Measurements from ENCODE around the gene TEN1.
"Not testable (repeated sequence)": the region's sequence is repeated elsewhere in the genome, so short reads cannot be mapped to it uniquely, and the experiment has no call there.

Gene TEN1

DNA sequence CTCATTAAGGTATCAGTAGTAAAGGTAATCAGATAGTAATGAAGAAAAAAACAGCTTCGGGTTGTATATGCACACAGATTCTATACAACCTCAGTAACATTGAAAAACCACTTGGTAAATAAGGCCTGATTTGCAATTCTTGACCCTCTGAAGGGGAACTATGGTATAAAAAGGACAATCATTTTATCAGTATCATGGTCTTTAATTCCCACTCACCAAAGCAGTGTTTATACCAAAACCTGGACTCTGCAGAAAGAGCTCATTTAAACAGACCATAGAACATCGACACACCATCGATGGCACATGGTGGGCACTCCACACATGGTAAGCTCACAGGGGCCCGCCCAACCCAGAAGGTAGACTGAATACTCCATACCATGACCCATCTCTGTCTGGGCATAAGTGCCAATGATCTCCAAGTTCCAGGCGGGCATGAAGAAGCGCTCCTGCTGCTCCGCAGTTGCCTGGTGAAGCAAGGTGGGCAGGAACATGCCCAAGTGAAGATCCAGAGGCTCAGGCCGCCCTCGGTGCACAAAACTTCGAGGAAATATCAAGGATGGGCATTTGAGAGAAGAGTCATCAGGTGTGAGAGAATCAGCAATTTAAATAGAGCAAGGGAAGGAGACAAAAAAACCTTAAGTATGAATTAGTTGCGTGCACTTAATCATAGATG, 19.1 kb upstream of the TEN1 start:
- no peak for TF ChIP-seq CTCF (IDR thresholded peaks at IDR 0.05; ENCODE audit: insufficient read depth, missing control alignments)
- DNase-seq (ENCODE audit: insufficient read length, low spot score) (no peak), FAIRE-seq (no peak)

DNA sequence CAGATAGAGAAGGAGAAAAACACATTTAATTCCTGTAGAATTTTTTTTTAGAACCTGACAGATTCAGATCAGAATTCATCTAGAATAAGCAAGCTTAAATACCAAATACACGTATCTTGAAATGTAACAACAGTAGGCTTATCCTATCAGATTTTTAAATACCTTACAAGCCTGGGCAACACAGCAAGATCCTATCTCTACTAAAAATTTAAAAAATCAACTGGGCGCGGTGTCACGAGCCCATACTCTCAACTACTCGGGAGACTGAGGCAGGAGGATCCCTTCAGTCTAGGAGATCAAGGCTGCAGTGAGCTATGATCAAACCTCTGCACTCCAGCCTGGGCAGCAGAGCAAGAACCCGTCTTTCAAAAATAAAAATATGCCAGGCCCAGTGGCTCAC, 13.6 kb upstream of the TEN1 start:
- DNase-seq (ENCODE audit: insufficient read length, low spot score) (no peak), FAIRE-seq (no peak)
- no peak for TF ChIP-seq CTCF (IDR thresholded peaks at IDR 0.05; ENCODE audit: insufficient read depth, missing control alignments)

DNA sequence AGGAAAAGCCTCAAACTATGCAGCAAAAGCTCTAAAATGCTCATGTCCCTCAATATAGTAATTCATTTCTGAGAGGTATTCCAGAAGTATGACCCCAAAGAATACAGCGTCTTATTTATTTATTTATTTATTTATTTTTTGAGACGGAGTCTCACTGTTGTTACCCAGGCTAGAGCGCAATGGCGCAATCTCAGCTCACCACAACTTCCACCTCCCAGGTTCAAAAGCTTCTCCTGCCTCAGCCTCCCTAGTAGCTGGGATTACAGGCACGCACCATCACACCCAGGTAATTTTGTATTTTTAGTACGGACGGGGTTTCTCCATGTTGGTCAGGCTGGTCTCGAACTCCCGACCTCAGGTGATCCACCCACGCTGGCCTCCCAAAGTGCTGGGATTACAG, 10.0 kb upstream of the TEN1 start:
- FAIRE-seq; DNase-seq (ENCODE audit: insufficient read length, low spot score): not testable (repeated sequence)

DNA sequence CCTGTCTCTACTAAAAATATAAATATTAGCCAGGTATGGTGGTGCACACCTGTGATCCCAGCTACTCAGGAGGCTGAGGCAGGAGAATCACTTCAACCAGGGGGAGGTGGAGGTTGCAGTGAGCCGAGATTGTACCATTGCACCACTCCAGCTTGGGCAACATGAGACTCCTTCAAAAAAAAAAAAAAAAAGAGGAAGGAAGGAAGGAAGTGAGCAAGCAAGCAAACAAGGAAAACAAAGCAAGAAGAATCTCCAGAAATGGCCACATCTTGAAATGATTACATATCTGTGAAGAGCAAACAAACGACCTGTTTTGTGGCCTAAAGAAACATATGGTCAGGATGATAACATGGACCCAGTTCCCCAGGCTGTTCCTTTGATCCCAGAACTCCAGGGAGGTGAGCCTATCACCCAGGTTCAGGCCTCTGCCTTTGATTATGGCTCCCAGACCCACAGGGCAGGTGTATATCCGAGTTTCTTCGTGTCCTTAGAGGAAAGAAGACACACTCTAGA, 9.0 kb upstream of the TEN1 start:
- FAIRE-seq = no peak
- DNase-seq (ENCODE audit: insufficient read length, low spot score) = no peak
- no peak for TF ChIP-seq CTCF (IDR thresholded peaks at IDR 0.05; ENCODE audit: insufficient read depth, missing control alignments)

DNA sequence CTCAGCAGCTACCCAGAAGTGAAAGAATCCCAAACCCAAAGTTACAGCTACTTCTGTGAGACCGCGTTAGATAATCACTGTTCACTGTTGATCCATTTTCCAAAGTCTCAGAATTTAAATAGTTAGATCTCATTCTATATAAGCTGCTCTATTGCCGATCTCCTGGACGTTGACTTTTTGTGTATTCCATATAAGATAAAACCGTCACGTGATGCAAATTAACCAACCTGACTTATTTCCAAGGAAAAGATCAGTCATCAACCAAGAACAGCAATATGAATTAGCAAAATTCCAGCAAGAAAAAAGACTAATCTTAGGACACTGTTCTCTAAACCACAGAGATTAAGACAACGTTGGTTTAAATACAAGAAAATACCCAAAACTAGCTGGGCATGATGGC, 8.4 kb upstream of the TEN1 start:
- FAIRE-seq = no peak
- no peak for DNase-seq (ENCODE audit: insufficient read length, low spot score)
- TF ChIP-seq CTCF (IDR thresholded peaks at IDR 0.05; ENCODE audit: insufficient read depth, missing control alignments) = no peak

DNA sequence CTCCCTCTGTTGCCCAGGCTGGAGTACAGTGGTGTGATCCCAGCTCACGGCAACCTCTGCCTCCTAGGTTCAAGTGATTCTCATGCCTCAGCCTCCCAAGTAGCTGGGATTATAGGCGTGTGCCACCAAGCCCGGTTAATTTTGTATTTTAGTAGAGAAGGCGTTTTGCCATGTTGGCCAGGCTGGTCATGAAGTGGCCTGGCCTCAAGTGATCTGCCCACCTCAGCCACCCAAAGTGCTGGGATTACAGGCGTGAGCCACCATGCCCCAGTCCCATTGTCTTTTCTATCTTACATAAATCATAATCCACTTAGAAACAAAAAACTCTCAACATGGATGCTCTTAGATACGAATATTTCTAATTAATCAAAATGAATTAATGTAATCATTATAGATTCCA, 3.9 kb upstream of the TEN1 start:
- DNase-seq (ENCODE audit: insufficient read length, low spot score); FAIRE-seq: not testable (repeated sequence)

DNA sequence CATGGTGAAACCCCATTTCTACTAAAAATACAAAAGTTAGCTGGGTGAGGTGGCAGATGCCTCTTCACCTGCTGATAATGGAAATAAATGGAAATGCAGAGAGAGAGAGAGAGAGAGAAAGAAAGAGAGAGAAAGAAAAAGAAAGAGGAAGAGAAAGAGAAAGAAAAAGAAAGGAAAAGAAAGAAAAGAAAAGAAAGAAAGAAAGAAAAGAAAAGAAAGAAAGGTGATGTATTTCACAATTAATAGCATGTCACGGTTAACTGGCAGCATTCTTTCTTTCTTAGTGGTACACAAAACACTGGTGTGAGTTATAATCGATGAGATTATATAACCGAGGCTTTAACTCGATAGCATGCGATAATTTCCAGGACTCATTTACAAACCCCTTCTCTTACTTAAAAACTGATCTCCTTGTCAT, 3.3 kb upstream of the TEN1 start:
- FAIRE-seq = no peak
- no peak for DNase-seq (ENCODE audit: insufficient read length, low spot score)
- no peak for TF ChIP-seq CTCF (IDR thresholded peaks at IDR 0.05; ENCODE audit: insufficient read depth, missing control alignments)

DNA sequence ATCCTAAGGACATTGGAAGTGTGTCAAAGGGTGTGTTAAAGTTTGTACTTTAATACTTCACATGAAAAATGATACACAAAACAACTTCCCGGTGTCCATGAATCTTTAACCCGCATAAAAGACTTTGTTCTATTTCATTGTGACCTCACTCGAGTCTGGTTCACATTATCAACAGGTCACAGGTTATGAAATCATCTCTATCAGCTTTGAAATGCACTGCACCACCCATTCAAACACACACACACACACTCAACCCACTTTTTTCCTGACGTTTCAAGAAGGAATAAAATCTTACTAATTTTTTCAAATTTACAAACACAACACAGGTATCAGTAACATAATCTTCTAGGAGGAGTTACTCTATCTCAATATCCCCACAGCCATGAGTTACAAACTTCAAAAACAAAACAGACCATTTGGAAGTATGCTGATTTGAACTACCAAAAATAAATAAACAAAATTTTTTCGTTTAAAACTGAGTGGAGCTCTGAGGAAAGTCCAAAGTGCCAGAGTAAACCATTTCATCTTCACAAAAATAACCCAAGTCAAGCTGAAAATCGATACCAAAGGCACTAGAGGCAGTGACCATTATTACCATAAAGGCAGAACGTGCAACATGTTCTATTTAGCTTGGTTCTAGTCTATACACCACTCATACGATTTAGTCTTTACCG, 2.7 kb upstream of the TEN1 start:
- DNase-seq (ENCODE audit: insufficient read length, low spot score) (no peak), FAIRE-seq (no peak)
- no peak for TF ChIP-seq CTCF (IDR thresholded peaks at IDR 0.05; ENCODE audit: insufficient read depth, missing control alignments)

All from D721Med (cell line).